ENCODE results near the gene SEZ6.

SEZ6 gene

GRCh38 chr17:28911411-28912045 is 94.3 kb downstream of the SEZ6 start:
- H2AFZ ChIP-seq (ENCODE audit: low read length, unreplicated experiment): no peak overlapping the region
- H3K27ac ChIP-seq (ENCODE audit: low read depth, low read length): no peak overlapping the region
- H3K79me2 ChIP-seq (ENCODE audit: control insufficient read depth, insufficient read depth, low read length, unreplicated experiment): no peaks in the 10 kb centered on the region
- H3K4me3 ChIP-seq (ENCODE audit: low read depth, low read length): no peak overlapping the region
- H3K4me1 ChIP-seq (ENCODE audit: control insufficient read depth, insufficient read depth, low read length, unreplicated experiment): peaks cover 14% of the 10 kb centered on the region
- no peaks in the 10 kb centered on the region for H3K27me3 ChIP-seq (ENCODE audit: insufficient read depth, low read length)
- peaks cover 66% of the 10 kb centered on the region for H3K36me3 ChIP-seq (ENCODE audit: insufficient read depth, low read length)

GRCh38 chr17:28910534-28910933 is 95.3 kb downstream of the SEZ6 start:
- Histone ChIP-seq H3K27ac (ENCODE audit: low read depth, low read length) (no peak overlapping the region), H2AFZ (ENCODE audit: low read length, unreplicated experiment) (no peak overlapping the region), H3K4me1 (ENCODE audit: control insufficient read depth, insufficient read depth, low read length, unreplicated experiment) (peaks cover 14% of the 10 kb centered on the region), H3K79me2 (ENCODE audit: control insufficient read depth, insufficient read depth, low read length, unreplicated experiment) (no peaks in the 10 kb centered on the region), H3K27me3 (ENCODE audit: insufficient read depth, low read length) (no peaks in the 10 kb centered on the region), H3K4me3 (ENCODE audit: low read depth, low read length) (no peak overlapping the region), H3K36me3 (ENCODE audit: insufficient read depth, low read length) (peaks cover 58% of the 10 kb centered on the region)

GRCh38 chr17:28908640-28909167 is 97.1 kb downstream of the SEZ6 start:
- no peaks in the 10 kb centered on the region for H3K27me3 ChIP-seq (ENCODE audit: insufficient read depth, low read length)
- H3K27ac ChIP-seq (ENCODE audit: low read depth, low read length): peak overlapping the region; percentile 12; the same call in 1 of the 2 replicates
- no peaks in the 10 kb centered on the region for H3K79me2 ChIP-seq (ENCODE audit: control insufficient read depth, insufficient read depth, low read length, unreplicated experiment)
- peaks cover 48% of the 10 kb centered on the region for H3K36me3 ChIP-seq (ENCODE audit: insufficient read depth, low read length)
- peaks cover 10% of the 10 kb centered on the region for H3K4me1 ChIP-seq (ENCODE audit: control insufficient read depth, insufficient read depth, low read length, unreplicated experiment)
- H2AFZ ChIP-seq (ENCODE audit: low read length, unreplicated experiment): no peak overlapping the region
- no peak overlapping the region for H3K4me3 ChIP-seq (ENCODE audit: low read depth, low read length)

GRCh38 chr17:28907709-28908475 is 97.9 kb downstream of the SEZ6 start:
- peaks cover 42% of the 10 kb centered on the region for H3K36me3 ChIP-seq (ENCODE audit: insufficient read depth, low read length)
- no peaks in the 10 kb centered on the region for H3K79me2 ChIP-seq (ENCODE audit: control insufficient read depth, insufficient read depth, low read length, unreplicated experiment)
- H3K27me3 ChIP-seq (ENCODE audit: insufficient read depth, low read length): no peaks in the 10 kb centered on the region
- no peak overlapping the region for H3K4me3 ChIP-seq (ENCODE audit: low read depth, low read length)
- peaks cover 10% of the 10 kb centered on the region for H3K4me1 ChIP-seq (ENCODE audit: control insufficient read depth, insufficient read depth, low read length, unreplicated experiment)
- no peak overlapping the region for H3K27ac ChIP-seq (ENCODE audit: low read depth, low read length)
- H2AFZ ChIP-seq (ENCODE audit: low read length, unreplicated experiment): no peak overlapping the region

- no peak overlapping the region for H3K4me3 ChIP-seq (ENCODE audit: low read depth, low read length)
- H3K4me1 ChIP-seq (ENCODE audit: control insufficient read depth, insufficient read depth, low read length, unreplicated experiment): peaks cover 10% of the 10 kb centered on the region
- peaks cover under 1% of the 10 kb centered on the region for H3K79me2 ChIP-seq (ENCODE audit: control insufficient read depth, insufficient read depth, low read length, unreplicated experiment)
- no peaks in the 10 kb centered on the region for H3K27me3 ChIP-seq (ENCODE audit: insufficient read depth, low read length)
- H3K36me3 ChIP-seq (ENCODE audit: insufficient read depth, low read length): peaks cover 32% of the 10 kb centered on the region
- no peak overlapping the region for H3K27ac ChIP-seq (ENCODE audit: low read depth, low read length)
- H2AFZ ChIP-seq (ENCODE audit: low read length, unreplicated experiment): no peak overlapping the region
Observed at GRCh38 chr17:28906706-28907438, 99.0 kb downstream of the SEZ6 start.

GRCh38 chr17:28906276-28906675 is 99.6 kb downstream of the SEZ6 start:
- no peak overlapping the region for H3K4me3 ChIP-seq (ENCODE audit: low read depth, low read length)
- peaks cover 4% of the 10 kb centered on the region for H3K79me2 ChIP-seq (ENCODE audit: control insufficient read depth, insufficient read depth, low read length, unreplicated experiment)
- no peak overlapping the region for H2AFZ ChIP-seq (ENCODE audit: low read length, unreplicated experiment)
- H3K27ac ChIP-seq (ENCODE audit: low read depth, low read length): no peak overlapping the region
- no peaks in the 10 kb centered on the region for H3K27me3 ChIP-seq (ENCODE audit: insufficient read depth, low read length)
- H3K4me1 ChIP-seq (ENCODE audit: control insufficient read depth, insufficient read depth, low read length, unreplicated experiment): peaks cover 10% of the 10 kb centered on the region
- peaks cover 26% of the 10 kb centered on the region; the same call in 1 of the 2 replicates for H3K36me3 ChIP-seq (ENCODE audit: insufficient read depth, low read length)

All from ACC112 (cell line).